Neural progenitor cell (in vitro differentiated cells): ENCODE data around the gene DENND4A. TPM values are rescaled to one million over a fixed set of nuclear protein-coding genes. Genes with fewer than 3 reads are reported as not detected.
"Not testable (repeated sequence)": the region's sequence is repeated elsewhere in the genome, so short reads cannot be mapped to it uniquely, and the experiment has no call there.

Experiments
- DNase-seq: peaks from one replicate; pipeline ENCODE4 v3.0.0-alpha.2; 2016; ENCODE audit warnings: low spot score
- H2AFZ ChIP-seq: fragments of 200-600 bp; sonication (generic); replicated peaks from 2 replicates; pipeline ENCODE4 v1.6.1; 2016; ENCODE audit warnings: antibody characterized with exemption
- H3F3A ChIP-seq: fragments of 200-600 bp; sonication (generic); 2 replicates; pipeline ENCODE4 v1.6.1; 2016; ENCODE audit warnings: antibody characterized with exemption, low read depth
- H3K27ac ChIP-seq: fragments of 200-600 bp; sonication (generic); 2 replicates; pipeline ENCODE4 v1.5.1; 2016; ENCODE audit warnings: mild to moderate bottlenecking
- H3K27me3 ChIP-seq: fragments of 200-600 bp; sonication (generic); 2 replicates; pipeline ENCODE4 v1.6.1; 2016; ENCODE audit warnings: mild to moderate bottlenecking, moderate library complexity
- H3K36me3 ChIP-seq: fragments of 200-600 bp; sonication (generic); 2 replicates; pipeline ENCODE4 v1.5.1; 2016
- H3K4me1 ChIP-seq: fragments of 200-600 bp; sonication (generic); 2 replicates; pipeline ENCODE4 v1.6.1; 2016; ENCODE audit warnings: mixed run types
- H3K4me2 ChIP-seq: fragments of 200-600 bp; sonication (generic); 2 replicates; pipeline ENCODE4 v1.6.1; 2016
- H3K4me3 ChIP-seq: fragments of 200-600 bp; sonication (generic); 2 replicates; pipeline ENCODE4 v1.5.1; 2016
- H3K79me2 ChIP-seq: fragments of 200-600 bp; sonication (generic); 2 replicates; pipeline ENCODE4 v1.6.1; 2016; ENCODE audit warnings: low read depth
- H3K9ac ChIP-seq: fragments of 200-600 bp; sonication (generic); 2 replicates; pipeline ENCODE4 v1.6.1; 2016
- H3K9me3 ChIP-seq: fragments of 200-600 bp; sonication (generic); 2 replicates; pipeline ENCODE4 v1.5.1; 2016; ENCODE audit warnings: low read depth
- H4K20me1 ChIP-seq: fragments of 200-600 bp; sonication (generic); 2 replicates; pipeline ENCODE4 v1.6.1; 2016; ENCODE audit warnings: low read depth
- H3K27ac Mint-ChIP-seq: 3 replicates; pipeline ENCODE4 v1.8.0; 2021; ENCODE audit warnings: mixed read lengths
- H3K27me3 Mint-ChIP-seq: 2 replicates; pipeline ENCODE4 v1.8.0; 2022; ENCODE audit warnings: low read depth, mild to moderate bottlenecking, inconsistent platforms, moderate library complexity, mixed read lengths; ENCODE audit not compliant: insufficient read depth
- H3K36me3 Mint-ChIP-seq: 3 replicates; pipeline ENCODE4 v1.8.0; 2021; ENCODE audit warnings: mixed read lengths
- H3K4me1 Mint-ChIP-seq: 3 replicates; pipeline ENCODE4 v1.8.0; 2021; ENCODE audit warnings: mixed read lengths
- H3K4me3 Mint-ChIP-seq: 3 replicates; pipeline ENCODE4 v1.8.0; 2021; ENCODE audit warnings: mild to moderate bottlenecking, moderate library complexity, mixed read lengths
- H3K9me3 Mint-ChIP-seq: 3 replicates; pipeline ENCODE4 v1.8.0; 2020; ENCODE audit warnings: mixed read lengths
- CTCF ChIP-seq: fragments of 200-600 bp; sonication (generic); IDR thresholded peaks from 2 replicates; pipeline ENCODE4 v1.5.1; 2017; ENCODE audit warnings: antibody characterized with exemption, mild to moderate bottlenecking
- EZH2 ChIP-seq: fragments of 200-600 bp; sonication (generic); IDR thresholded peaks from 2 replicates; pipeline ENCODE4 v1.6.1; 2017; ENCODE audit warnings: antibody characterized with exemption, mild to moderate bottlenecking, moderate library complexity
- EZH2phosphoT487 ChIP-seq: fragments of 200-600 bp; sonication (generic); IDR thresholded peaks from 2 replicates; pipeline ENCODE4 v1.6.1; 2017; ENCODE audit warnings: antibody characterized with exemption
- total RNA-seq: library from RNA; depleted of rRNA; stranded (reverse); fragments of >200 nt; gene quantifications from 2 replicates; pipeline ENCODE4 v1.2.3, GENCODE V29; 2015; ENCODE audit warnings: low replicate concordance

DENND4A gene
- total RNA-seq, 1 donor from 2014 or later, result 4.8 TPM

GRCh38 chr15:65812916-65813315 is 20.8 kb upstream of the DENND4A start:
- Mint-ChIP-seq H3K9me3 (peaks cover 5% of the 10 kb centered on the region), H3K36me3 (peaks cover 2% of the 10 kb centered on the region), H3K27ac (no peak overlapping the region), H3K4me3 (no peak overlapping the region), H3K4me1 (no peaks in the 10 kb centered on the region), H3K27me3 (peaks cover 2% of the 10 kb centered on the region)
- Histone ChIP-seq H4K20me1 (no peaks in the 10 kb centered on the region), H3K27me3 (no peaks in the 10 kb centered on the region), H3F3A (no peaks in the 10 kb centered on the region), H3K9me3 (no peaks in the 10 kb centered on the region), H3K4me2 (no peak overlapping the region), H3K4me3 (no peak overlapping the region), H3K36me3 (no peaks in the 10 kb centered on the region), H3K4me1 (no peaks in the 10 kb centered on the region), H2AFZ (no peak overlapping the region), H3K79me2 (no peaks in the 10 kb centered on the region), H3K27ac (no peak overlapping the region), H3K9ac (no peak overlapping the region)
- TF ChIP-seq EZH2 (no peak), EZH2phosphoT487 (no peak)
- no peak for DNase-seq

GRCh38 chr15:65812467-65812866 is 20.4 kb upstream of the DENND4A start:
- Histone ChIP-seq H2AFZ (no peak overlapping the region), H3K4me1 (no peaks in the 10 kb centered on the region), H3K36me3 (no peaks in the 10 kb centered on the region), H4K20me1 (no peaks in the 10 kb centered on the region), H3K27ac (no peak overlapping the region), H3K27me3 (no peaks in the 10 kb centered on the region), H3K4me2 (no peak overlapping the region), H3F3A (no peaks in the 10 kb centered on the region), H3K79me2 (no peaks in the 10 kb centered on the region), H3K9me3 (no peaks in the 10 kb centered on the region), H3K9ac (no peak overlapping the region), H3K4me3 (no peak overlapping the region)
- Mint-ChIP-seq H3K9me3 (peaks cover 5% of the 10 kb centered on the region), H3K4me1 (no peaks in the 10 kb centered on the region), H3K27ac (no peak overlapping the region), H3K4me3 (no peak overlapping the region), H3K27me3 (peaks cover 2% of the 10 kb centered on the region), H3K36me3 (peaks cover 2% of the 10 kb centered on the region)
- DNase-seq, result no peak
- TF ChIP-seq EZH2 (no peak), EZH2phosphoT487 (no peak), CTCF (no peak)

GRCh38 chr15:65811835-65812234 is 19.7 kb upstream of the DENND4A start:
- no peak overlapping the region for H3K9ac ChIP-seq
- no peaks in the 10 kb centered on the region for H3K27me3 ChIP-seq
- no peak overlapping the region for H3K4me2 ChIP-seq
- H3K27me3 Mint-ChIP-seq, result peaks cover 2% of the 10 kb centered on the region
- DNase-seq, result no peak
- H2AFZ ChIP-seq, result no peak overlapping the region
- peaks cover 5% of the 10 kb centered on the region for H3K9me3 Mint-ChIP-seq
- H3K36me3 Mint-ChIP-seq, result peaks cover 2% of the 10 kb centered on the region
- H3K27ac ChIP-seq, result no peak overlapping the region
- no peaks in the 10 kb centered on the region for H3K36me3 ChIP-seq
- TF ChIP-seq EZH2 (no peak), CTCF (no peak), EZH2phosphoT487 (no peak)
- H3K9me3 ChIP-seq, result no peaks in the 10 kb centered on the region
- no peaks in the 10 kb centered on the region for H3K79me2 ChIP-seq
- no peak overlapping the region for H3K4me3 Mint-ChIP-seq
- H3K4me1 Mint-ChIP-seq, result no peaks in the 10 kb centered on the region
- H3F3A ChIP-seq, result no peaks in the 10 kb centered on the region
- no peak overlapping the region for H3K27ac Mint-ChIP-seq
- H4K20me1 ChIP-seq, result no peaks in the 10 kb centered on the region
- H3K4me3 ChIP-seq, result no peak overlapping the region
- H3K4me1 ChIP-seq, result no peaks in the 10 kb centered on the region

- not testable (repeated sequence) for H3K27me3 Mint-ChIP-seq, H3K9me3 Mint-ChIP-seq, H2AFZ ChIP-seq, H3K4me1 ChIP-seq, H3K4me3 ChIP-seq, H3K36me3 Mint-ChIP-seq, H3K4me1 Mint-ChIP-seq, H3K27me3 ChIP-seq, H3K9me3 ChIP-seq, H3K27ac Mint-ChIP-seq, H3K9ac ChIP-seq, H3K4me3 Mint-ChIP-seq, H3K79me2 ChIP-seq, H4K20me1 ChIP-seq, H3K36me3 ChIP-seq, H3F3A ChIP-seq, H3K27ac ChIP-seq, H3K4me2 ChIP-seq, DNase-seq
Measured at GRCh38 chr15:65811011-65811733, 19.1 kb upstream of the DENND4A start.
